HepG2 (cell line): ENCODE measurements around the gene GADL1. TPM values are rescaled to one million over a fixed set of nuclear protein-coding genes. Genes with fewer than 3 reads are reported as not detected.

Experiments used
- ATAC-seq: fragments of 200-7000 bp; cut with Tn5 transposase; 3 replicates; pipeline ENCODE4 v1.9.1; 2020; ENCODE audit warnings: mild to moderate bottlenecking, moderate library complexity
- BruUV-seq: library from RNA; stranded (reverse); fragments of 400-500 nt; replicated peaks from 2 replicates; lab custom pipeline; 2021; lab: Mats Ljungman, UMichigan
- CTCF ChIA-PET: fragments of 300-600 bp; formaldehyde crosslinking; extraction: SDS; loops from one replicate; lab custom pipeline; 2021; ENCODE audit warnings: low total read pairs, inconsistent platforms, low intra/inter-chr PET ratio; lab: Yijun Ruan, JAX
- POLR2A ChIA-PET: fragments of 350-600 bp; sonication (Branson Sonifier 250); formaldehyde crosslinking; loops from one replicate; lab custom pipeline; 2020; ENCODE audit warnings: antibody characterized with exemption, inconsistent platforms; lab: Yijun Ruan, JAX
- DNase-seq: peaks from one replicate; pipeline ENCODE4 v3.0.0-alpha.2; 2015; ENCODE audit warnings: low spot score
- FAIRE-seq: peaks from 3 replicates; lab custom pipeline; 2011; peaks lifted over from hg19 to GRCh38; lab: Jason Lieb, UNC
- H2AFZ ChIP-seq: one replicate; pipeline ENCODE4 v1.6.1; 2011; ENCODE audit warnings: low read length, inconsistent platforms
- H3K27ac ChIP-seq: fragments of 300-600 bp; 3 replicates; pipeline ENCODE4 v1.8.0; 2011; ENCODE audit warnings: mixed run types, mild to moderate bottlenecking, mixed read lengths, low read length, inconsistent platforms; ENCODE audit not compliant: insufficient read depth; ENCODE audit errors: extremely low read length
- H3K27me3 ChIP-seq, 2 experiments: fragments of 200-600 bp in 1 of 2; 2 replicates in 1 of 2; 3 replicates in 1 of 2; pipeline versions ENCODE4 v1.6.0 to v1.8.0; 2011; ENCODE audit warnings: low read length in 2 of 2, mild to moderate bottlenecking in 2 of 2, moderate library complexity in 2 of 2, inconsistent platforms in 1 of 2; ENCODE audit not compliant: insufficient read depth in 2 of 2, control insufficient read depth in 1 of 2
- H3K36me3 ChIP-seq, 2 experiments: fragments of 200-600 bp in 1 of 2; replicated peaks in 1 of 2; 2 replicates in 1 of 2; 3 replicates in 1 of 2; pipeline versions ENCODE4 v1.5.1 to v1.8.0; 2011; ENCODE audit warnings: low read length in 2 of 2, inconsistent platforms in 1 of 2; ENCODE audit not compliant: insufficient read depth in 2 of 2, control insufficient read depth in 1 of 2
- H3K4me1 ChIP-seq: 2 replicates; pipeline ENCODE4 v1.5.1; 2012; ENCODE audit warnings: low read length, inconsistent platforms; ENCODE audit not compliant: insufficient read depth
- H3K4me2 ChIP-seq: 2 replicates; pipeline ENCODE4 v1.6.0; 2011; ENCODE audit warnings: low read depth, low read length, inconsistent platforms
- H3K4me3 ChIP-seq, 3 experiments: fragments of 200-600 bp in 1 of 3; sonication (generic), shearing (Covaris generic) in 1 of 3; replicated peaks in 1 of 3; 2 replicates each; pipeline ENCODE4 v1.5.1; 2011 to 2016; ENCODE audit warnings: low read length in 3 of 3, inconsistent platforms in 2 of 3, low read depth in 2 of 3, mild to moderate bottlenecking in 2 of 3, control low read depth in 1 of 3, mixed read lengths in 1 of 3; ENCODE audit not compliant: insufficient read depth in 1 of 3
- H3K79me2 ChIP-seq: one replicate; pipeline ENCODE4 v1.6.1; 2011; ENCODE audit warnings: low read length, inconsistent platforms; ENCODE audit not compliant: insufficient read depth
- H3K9ac ChIP-seq: 2 replicates; pipeline ENCODE4 v1.6.0; 2011; ENCODE audit warnings: mild to moderate bottlenecking, low read depth, low read length, inconsistent platforms; ENCODE audit not compliant: insufficient read depth
- H3K9me3 ChIP-seq: 2 replicates; pipeline ENCODE4 v1.5.1; 2012; ENCODE audit warnings: mild to moderate bottlenecking, low read length
- H4K20me1 ChIP-seq: 2 replicates; pipeline ENCODE4 v1.6.0; 2011; ENCODE audit warnings: inconsistent platforms, mild to moderate bottlenecking, low read length, moderate library complexity; ENCODE audit not compliant: insufficient read depth
- BORCS8-MEF2B ChIP-seq: sonication (generic); formaldehyde crosslinking; IDR thresholded peaks from 2 replicates; pipeline ENCODE4 v1.8.0; 2022; ENCODE audit warnings: mild to moderate bottlenecking, missing genetic modification reagents
- CENPX ChIP-seq: sonication (generic); formaldehyde crosslinking; IDR thresholded peaks from 2 replicates; pipeline ENCODE4 v1.9.0; 2021; ENCODE audit warnings: mild to moderate bottlenecking, missing genetic modification reagents, moderate library complexity
- KLF15 ChIP-seq: sonication (generic); formaldehyde crosslinking; IDR thresholded peaks from 2 replicates; pipeline ENCODE4 v1.8.1; 2023; ENCODE audit warnings: borderline replicate concordance, mild to moderate bottlenecking, inconsistent platforms, missing genetic modification reagents, mixed read lengths
- NFKBIZ ChIP-seq: IDR thresholded peaks from 2 replicates; pipeline ENCODE4 v1.6.1; 2018; ENCODE audit warnings: missing genetic modification reagents, missing compliant biosample characterization
- SP5 ChIP-seq: IDR thresholded peaks from 2 replicates; pipeline ENCODE4 v1.6.1; 2016; ENCODE audit warnings: low read depth, borderline replicate concordance
- TBX3 ChIP-seq: fragments of 450-650 bp; IDR thresholded peaks from 2 replicates; pipeline ENCODE4 v1.6.1; 2017; ENCODE audit warnings: antibody characterized with exemption, mild to moderate bottlenecking, inconsistent platforms, borderline replicate concordance
- ZNF329 ChIP-seq: sonication (generic); formaldehyde crosslinking; IDR thresholded peaks from 2 replicates; pipeline ENCODE4 v1.9.0; 2021; ENCODE audit warnings: low read depth, mild to moderate bottlenecking, missing genetic modification reagents
- ZNF703 ChIP-seq: sonication (generic); formaldehyde crosslinking; IDR thresholded peaks from 2 replicates; pipeline ENCODE4 v1.5.1; 2020; ENCODE audit warnings: missing genetic modification reagents, mild to moderate bottlenecking, moderate library complexity, borderline replicate concordance
- ZNF883 ChIP-seq: sonication (generic); formaldehyde crosslinking; IDR thresholded peaks from 2 replicates; pipeline ENCODE4 v1.5.1; 2020; ENCODE audit warnings: mild to moderate bottlenecking, missing genetic modification reagents; ENCODE audit errors: not compliant biosample characterization
- WGBS: methylation state at CpG from one replicate; pipeline ENCODE4 v1.1.6; 2017; ENCODE audit warnings: low lambda C conversion rate; 5-methylcytosine and 5-hydroxymethylcytosine counted together
- in situ Hi-C: cut with HindIII; loops from 2 replicates; pipeline ENCODE4 v1.10.0; 2017; ENCODE audit warnings: low pct_unique_long_range_greater_than_20kb; ENCODE audit not compliant: extremely low pct_ligation_motif_present
- intact Hi-C: fragments of 100-400 bp; cut with micrococcal nuclease; formaldehyde crosslinking; loops from one replicate; pipeline ENCODE4 v1.10.0; 2022; ENCODE audit not compliant: unreplicated experiment
- polyA plus RNA-seq, 8 experiments: library from polyadenylated mRNA; depleted of rRNA in 3 of 8; stranded (reverse) in 7 of 8; unstranded in 1 of 8; fragments of >200 nt; fragmentation: Illumina TruSeq in 4 of 8; extraction: Trizol in 4 of 8; gene quantifications; 2 replicates each; pipeline versions ENCODE4 v1.2.1 to v1.2.3, GENCODE V29; 2011 to 2016; ENCODE audit warnings: low read depth in 4 of 8, missing spikeins in 1 of 8, mixed read lengths in 1 of 8; ENCODE audit not compliant: insufficient read depth in 1 of 8
- total RNA-seq, 5 experiments: library from RNA; depleted of rRNA; stranded (reverse); fragments of >200 nt; fragmentation: Illumina TruSeq; extraction: Trizol; gene quantifications; 2 replicates each; pipeline ENCODE4 v1.2.3, GENCODE V29; 2016; ENCODE audit warnings: low read depth in 1 of 5
- TF ChIP-seq, protein P1 (sequence below): sonication (generic); formaldehyde crosslinking; IDR thresholded peaks from 2 replicates; pipeline ENCODE4 v1.8.0; 2022; ENCODE audit warnings: low read depth, missing genetic modification reagents

GADL1 gene
- total and polyA plus RNA-seq, 2 of the 13 experiments (the other 11 are each of a cell fraction or from before 2014, with no cell fraction given) = not detected

DNA sequence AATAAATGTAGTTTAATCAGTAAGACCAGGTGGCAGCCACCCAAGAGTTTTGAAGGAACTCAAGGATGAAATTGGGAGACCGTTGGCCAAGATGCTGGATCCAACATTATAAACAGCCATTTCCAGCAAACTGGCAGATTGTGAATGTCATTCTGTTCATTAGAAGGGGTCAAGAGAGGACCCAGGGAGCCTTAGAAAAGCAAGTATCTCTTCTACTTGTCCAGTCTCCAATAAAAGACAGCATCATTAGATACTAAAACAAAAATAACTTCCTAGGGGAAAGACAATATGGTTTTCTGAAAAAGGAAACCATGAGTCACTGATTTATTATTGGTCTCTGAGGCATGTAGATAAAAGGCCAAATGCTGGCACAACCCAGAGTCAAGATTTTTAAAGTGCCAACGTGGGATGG, 67.9 kb downstream of the GADL1 start:
- Histone ChIP-seq H3K4me3 (no peak overlapping the region), H3K79me2 (no peaks in the 10 kb centered on the region), H3K27me3 (peaks cover 0 to 5% of the 10 kb centered on the region in 2 experiments; a peak in 1 of 5 replicates), H4K20me1 (no peaks in the 10 kb centered on the region), H3K4me2 (no peak overlapping the region), H3K9ac (no peak overlapping the region), H3K4me1 (no peaks in the 10 kb centered on the region), H2AFZ (no peak overlapping the region), H3K27ac (no peak overlapping the region), H3K36me3 (no peaks in the 10 kb centered on the region), H3K9me3 (no peaks in the 10 kb centered on the region)
- TF ChIP-seq, protein P1, sequence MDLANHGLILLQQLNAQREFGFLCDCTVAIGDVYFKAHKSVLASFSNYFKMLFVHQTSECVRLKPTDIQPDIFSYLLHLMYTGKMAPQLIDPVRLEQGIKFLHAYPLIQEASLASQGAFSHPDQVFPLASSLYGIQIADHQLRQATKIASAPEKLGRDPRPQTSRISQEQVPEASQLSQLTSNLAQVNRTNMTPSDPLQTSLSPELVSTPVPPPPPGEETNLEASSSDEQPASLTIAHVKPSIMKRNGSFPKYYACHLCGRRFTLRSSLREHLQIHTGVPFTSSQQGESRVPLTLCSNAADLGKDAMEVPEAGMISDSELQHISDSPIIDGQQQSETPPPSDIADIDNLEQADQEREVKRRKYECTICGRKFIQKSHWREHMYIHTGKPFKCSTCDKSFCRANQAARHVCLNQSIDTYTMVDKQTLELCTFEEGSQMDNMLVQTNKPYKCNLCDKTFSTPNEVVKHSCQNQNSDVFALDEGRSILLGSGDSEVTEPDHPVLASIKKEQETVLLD (CRISPR knock-in tag) = no peak
- TF ChIP-seq ZNF329 (CRISPR knock-in tag) (no peak), ZNF703 (CRISPR knock-in tag) (no peak), SP5 (no peak), ZNF883 (CRISPR knock-in tag) (no peak), CENPX (no peak), NFKBIZ (CRISPR knock-in tag) (no peak), TBX3 (no peak), BORCS8-MEF2B (CRISPR knock-in tag) (no peak), KLF15 (CRISPR knock-in tag) (no peak)
- intact Hi-C loops = no loop called here
- ATAC-seq = no peak
- no peak for FAIRE-seq
- CTCF ChIA-PET = no interaction called here
- DNase-seq = no peak
- BruUV-seq = no TSS peak
- in situ Hi-C loops = no loop called here
- POLR2A ChIA-PET = no interaction called here
- WGBS = 0% methylated on average over 2 of the region's 2 CpGs
